ENCODE results near the gene COL5A3.

Gene COL5A3

DNA sequence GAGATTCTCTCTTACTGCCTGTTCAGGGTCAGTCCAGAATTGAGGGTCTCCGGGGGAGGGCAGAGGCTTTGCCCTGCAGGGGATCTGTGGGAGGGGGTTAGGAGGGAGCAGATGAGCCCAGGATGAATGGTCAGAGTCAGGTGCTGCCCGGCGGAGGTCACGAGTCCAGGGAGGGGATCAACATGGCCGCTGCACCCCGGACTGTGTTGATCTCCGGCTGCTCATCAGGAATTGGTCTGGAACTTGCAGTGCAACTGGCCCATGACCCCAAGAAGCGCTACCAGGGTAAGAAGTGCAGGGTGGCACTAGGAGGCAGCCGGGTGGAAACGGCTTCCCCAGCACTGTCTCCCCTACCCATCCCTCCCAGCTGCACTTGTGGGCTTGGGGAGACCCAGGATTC lies 3.0 kb upstream of the COL5A3 start, which contains the start of gene RDH8:
Gene RDH8 (plus strand): TSS at position 168 of the 400 bp plus-strand sequence. CDS start 15 bp downstream, at position 183.
- Histone ChIP-seq H3K79me2 (ENCODE audit: low read length) (no peaks in the 10 kb centered on the region), H3K9me3 (replicated peaks; ENCODE audit: insufficient read depth, low read length) (no peaks in the 10 kb centered on the region), H3K27ac (ENCODE audit: low read length) (no peak within 1 kb of the TSS), H3K4me3 (ENCODE audit: low read length) (no peak within 1 kb of the TSS), H4K20me1 (ENCODE audit: insufficient read depth, low read length) (no peaks in the 10 kb centered on the region), H3K4me2 (ENCODE audit: low read depth, low read length) (no peak within 1 kb of the TSS), H2AFZ (ENCODE audit: low read length) (no peak within 1 kb of the TSS), H3K36me3 (replicated peaks; ENCODE audit: insufficient read depth, low read length) (no peaks in the 10 kb centered on the region), H3K4me1 (ENCODE audit: low read length) (no peaks in the 10 kb centered on the region), H3F3A (ENCODE audit: insufficient read depth, low read length) (no peaks in the 10 kb centered on the region), H3K9me2 (replicated peaks; ENCODE audit: insufficient read depth, low read length) (no peaks in the 10 kb centered on the region), H3K27me3 (replicated peaks; ENCODE audit: insufficient read depth, low read length) (peaks cover 80% of the 10 kb centered on the region), H3K9ac (ENCODE audit: low read length) (no peak within 1 kb of the TSS)
- no peak for DNase-seq
- TF ChIP-seq EZH2phosphoT487 (IDR thresholded peaks at IDR 0.05; ENCODE audit: low read length), result no peak
- TF ChIP-seq, protein P1, sequence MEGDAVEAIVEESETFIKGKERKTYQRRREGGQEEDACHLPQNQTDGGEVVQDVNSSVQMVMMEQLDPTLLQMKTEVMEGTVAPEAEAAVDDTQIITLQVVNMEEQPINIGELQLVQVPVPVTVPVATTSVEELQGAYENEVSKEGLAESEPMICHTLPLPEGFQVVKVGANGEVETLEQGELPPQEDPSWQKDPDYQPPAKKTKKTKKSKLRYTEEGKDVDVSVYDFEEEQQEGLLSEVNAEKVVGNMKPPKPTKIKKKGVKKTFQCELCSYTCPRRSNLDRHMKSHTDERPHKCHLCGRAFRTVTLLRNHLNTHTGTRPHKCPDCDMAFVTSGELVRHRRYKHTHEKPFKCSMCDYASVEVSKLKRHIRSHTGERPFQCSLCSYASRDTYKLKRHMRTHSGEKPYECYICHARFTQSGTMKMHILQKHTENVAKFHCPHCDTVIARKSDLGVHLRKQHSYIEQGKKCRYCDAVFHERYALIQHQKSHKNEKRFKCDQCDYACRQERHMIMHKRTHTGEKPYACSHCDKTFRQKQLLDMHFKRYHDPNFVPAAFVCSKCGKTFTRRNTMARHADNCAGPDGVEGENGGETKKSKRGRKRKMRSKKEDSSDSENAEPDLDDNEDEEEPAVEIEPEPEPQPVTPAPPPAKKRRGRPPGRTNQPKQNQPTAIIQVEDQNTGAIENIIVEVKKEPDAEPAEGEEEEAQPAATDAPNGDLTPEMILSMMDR (IDR thresholded peaks at IDR 0.05; ENCODE audit: low read length), result no peak
- TF ChIP-seq EZH2 (optimal IDR thresholded peaks at IDR 0.05; ENCODE audit: low read depth, low read length), result no peak

DNA sequence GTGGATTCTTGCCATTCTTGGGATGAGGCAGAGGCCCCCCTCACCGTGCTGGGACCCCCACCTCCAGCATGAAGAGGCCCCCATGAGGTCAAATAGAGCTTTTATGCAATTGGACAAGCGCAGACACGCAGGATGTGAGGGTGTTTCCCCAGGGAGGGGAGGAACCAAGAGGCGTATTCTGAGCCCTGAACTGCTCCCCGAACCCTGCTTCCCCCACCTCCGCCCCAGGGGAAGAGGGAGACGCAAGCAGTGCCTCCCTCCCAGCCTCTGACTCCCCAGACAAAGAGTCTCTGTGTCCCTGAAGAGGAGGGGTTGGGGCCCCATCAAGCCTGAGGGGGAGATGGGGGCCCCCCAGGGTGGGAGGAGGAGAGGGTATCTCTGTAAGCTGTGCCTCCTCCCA lies 1.7 kb upstream of the COL5A3 start:
- H3K4me2 ChIP-seq (ENCODE audit: low read depth, low read length), result no peak overlapping the region
- no peak for DNase-seq
- H3K4me1 ChIP-seq (ENCODE audit: low read length), result no peaks in the 10 kb centered on the region
- no peaks in the 10 kb centered on the region for H3K36me3 ChIP-seq (replicated peaks; ENCODE audit: insufficient read depth, low read length)
- H3K9me3 ChIP-seq (replicated peaks; ENCODE audit: insufficient read depth, low read length), result no peaks in the 10 kb centered on the region
- H3K79me2 ChIP-seq (ENCODE audit: low read length), result no peaks in the 10 kb centered on the region
- H3K27me3 ChIP-seq (replicated peaks; ENCODE audit: insufficient read depth, low read length), result peaks cover 85% of the 10 kb centered on the region
- H3K9ac ChIP-seq (ENCODE audit: low read length), result no peak overlapping the region
- no peaks in the 10 kb centered on the region for H4K20me1 ChIP-seq (ENCODE audit: insufficient read depth, low read length)
- TF ChIP-seq, protein P1 (IDR thresholded peaks at IDR 0.05; ENCODE audit: low read length), result no peak
- TF ChIP-seq EZH2phosphoT487 (IDR thresholded peaks at IDR 0.05; ENCODE audit: low read length), result no peak
- TF ChIP-seq EZH2 (optimal IDR thresholded peaks at IDR 0.05; ENCODE audit: low read depth, low read length), result no peak
- no peak overlapping the region for H3K27ac ChIP-seq (ENCODE audit: low read length)
- H3K9me2 ChIP-seq (replicated peaks; ENCODE audit: insufficient read depth, low read length), result no peaks in the 10 kb centered on the region
- no peaks in the 10 kb centered on the region for H3F3A ChIP-seq (ENCODE audit: insufficient read depth, low read length)
- no peak overlapping the region for H3K4me3 ChIP-seq (ENCODE audit: low read length)
- no peak overlapping the region for H2AFZ ChIP-seq (ENCODE audit: low read length)

DNA sequence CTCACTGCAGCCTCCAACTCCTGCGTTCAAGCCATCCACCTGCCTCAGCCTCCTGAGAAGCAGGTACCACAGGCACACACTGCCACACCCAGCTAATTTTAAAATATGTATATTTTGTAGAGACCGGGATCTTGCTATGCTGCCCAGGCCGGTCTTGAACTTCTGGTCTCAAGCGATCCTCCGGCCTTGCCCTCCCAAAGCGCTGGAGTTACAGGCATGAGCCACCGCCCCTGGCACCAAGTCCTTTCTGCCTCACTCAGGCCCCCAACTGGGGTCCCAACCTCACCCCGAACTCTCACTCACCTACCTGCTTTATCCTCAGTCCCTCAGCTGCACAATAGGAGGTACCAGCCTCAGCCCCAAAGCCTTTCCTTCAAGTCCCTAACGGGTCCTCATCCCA lies 635 bp upstream of the COL5A3 start:
- Histone ChIP-seq H3K4me1 (ENCODE audit: low read length) (no peaks in the 10 kb centered on the region), H3K4me2 (ENCODE audit: low read depth, low read length) (no peak overlapping the region)

More for the DNA sequence above, 635 bp upstream of the COL5A3 start:
- no peak overlapping the region for H3K9ac ChIP-seq (ENCODE audit: low read length)
- peaks cover 88% of the 10 kb centered on the region for H3K27me3 ChIP-seq (replicated peaks; ENCODE audit: insufficient read depth, low read length)
- H3K27ac ChIP-seq (ENCODE audit: low read length), result no peak overlapping the region
- TF ChIP-seq EZH2phosphoT487 (IDR thresholded peaks at IDR 0.05; ENCODE audit: low read length) (no peak), EZH2 (optimal IDR thresholded peaks at IDR 0.05; ENCODE audit: low read depth, low read length) (no peak)
- TF ChIP-seq, protein P1 (IDR thresholded peaks at IDR 0.05; ENCODE audit: low read length), result no peak
- no peaks in the 10 kb centered on the region for H3F3A ChIP-seq (ENCODE audit: insufficient read depth, low read length)
- H3K36me3 ChIP-seq (replicated peaks; ENCODE audit: insufficient read depth, low read length), result no peaks in the 10 kb centered on the region
- no peak for DNase-seq
- H3K79me2 ChIP-seq (ENCODE audit: low read length), result no peaks in the 10 kb centered on the region
- H4K20me1 ChIP-seq (ENCODE audit: insufficient read depth, low read length), result no peaks in the 10 kb centered on the region
- no peak overlapping the region for H2AFZ ChIP-seq (ENCODE audit: low read length)
- no peaks in the 10 kb centered on the region for H3K9me3 ChIP-seq (replicated peaks; ENCODE audit: insufficient read depth, low read length)
- H3K9me2 ChIP-seq (replicated peaks; ENCODE audit: insufficient read depth, low read length), result no peaks in the 10 kb centered on the region
- H3K4me3 ChIP-seq (ENCODE audit: low read length), result no peak overlapping the region
